Measurements from ENCODE around the gene REM1.
A peak's percentile ranks its signal among the peaks of the same experiment; 100 is the strongest.
"Not testable (repeated sequence)": the region's sequence is repeated elsewhere in the genome, so short reads cannot be mapped to it uniquely, and the experiment has no call there.

The REM1 gene

DNA sequence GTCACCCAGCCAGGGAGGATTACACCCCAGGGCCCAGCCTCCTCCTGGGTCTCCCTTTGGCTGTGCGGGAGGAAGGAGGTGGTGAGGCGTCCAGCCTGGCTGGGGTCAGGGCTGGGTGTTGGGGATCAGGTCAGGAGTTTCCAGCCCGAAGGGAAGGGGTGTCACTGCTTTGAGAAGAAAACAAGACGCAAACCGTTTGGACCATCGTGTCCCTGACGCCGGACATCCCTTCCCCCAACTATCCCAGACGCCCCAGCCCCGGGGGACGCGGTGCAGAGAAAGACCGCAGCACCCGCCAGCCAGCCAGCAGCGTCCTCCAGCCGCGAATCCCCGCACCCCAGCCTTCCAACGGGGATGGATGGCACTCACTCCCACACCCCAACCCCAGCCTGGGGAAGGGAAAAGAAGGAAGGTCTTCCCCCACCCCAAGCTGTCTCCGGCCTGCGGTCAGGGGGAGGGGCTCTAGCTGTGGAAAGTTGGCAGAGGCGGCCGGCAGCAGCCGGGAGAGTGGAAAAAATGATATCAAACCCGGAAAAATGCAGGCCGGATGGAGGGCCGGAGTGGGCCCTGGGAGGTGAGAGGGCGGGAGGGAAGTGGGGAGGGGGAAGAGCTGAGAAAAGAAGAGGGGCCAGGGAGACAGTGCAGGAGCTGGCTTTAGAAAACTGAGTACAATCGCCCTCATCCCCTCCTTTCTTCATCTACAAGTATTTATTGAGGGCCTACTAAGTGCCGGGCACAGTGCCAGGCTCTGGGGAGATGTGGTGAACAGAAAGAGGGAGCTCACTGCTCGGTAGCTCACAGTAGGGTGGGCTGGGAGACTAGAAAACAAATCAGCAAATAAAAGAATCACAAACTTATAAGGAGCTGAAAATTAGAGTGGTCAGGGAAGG is 10.6 kb downstream of the REM1 start:
- DNase-seq, result no peak

DNA sequence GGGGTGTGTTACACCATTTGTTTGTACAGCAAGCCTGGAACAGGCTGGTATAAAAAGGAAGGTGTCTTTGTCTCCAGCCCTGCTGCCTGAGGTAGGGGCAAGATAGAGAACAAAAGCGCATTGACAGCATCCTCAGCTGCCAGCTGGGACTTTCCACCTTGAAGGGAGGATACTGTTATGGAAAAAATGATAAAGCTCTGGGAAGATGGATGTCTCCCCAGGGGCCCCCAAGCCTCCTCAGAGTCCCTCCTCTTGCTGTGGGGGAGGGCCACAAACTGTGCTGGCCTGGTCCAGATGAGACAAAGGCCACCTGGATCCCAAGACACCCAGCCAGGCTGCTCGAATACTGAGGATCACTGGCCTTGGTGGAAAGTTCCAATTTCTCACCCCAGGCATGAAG is 13.0 kb downstream of the REM1 start:
- DNase-seq, result no peak

DNA sequence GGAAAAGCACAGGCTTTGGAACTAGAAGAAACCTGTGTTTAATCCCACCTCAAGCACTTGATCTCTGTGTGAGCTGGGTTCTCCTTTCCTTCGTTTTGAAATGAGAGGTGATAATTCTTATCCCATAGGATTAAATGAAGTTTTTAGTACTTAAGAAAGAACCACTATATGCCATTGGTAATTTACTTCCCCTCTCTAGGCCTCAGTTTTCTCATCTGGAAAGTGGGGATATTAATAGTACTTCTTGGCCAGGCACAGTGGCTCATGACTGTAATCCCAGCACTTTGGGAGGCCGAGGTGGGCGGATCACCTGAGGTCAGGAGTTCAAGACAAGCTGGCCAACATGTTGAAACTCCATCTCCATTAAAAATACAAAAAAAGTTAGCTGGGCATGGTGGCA is 14.1 kb downstream of the REM1 start:
- no peak for DNase-seq

DNA sequence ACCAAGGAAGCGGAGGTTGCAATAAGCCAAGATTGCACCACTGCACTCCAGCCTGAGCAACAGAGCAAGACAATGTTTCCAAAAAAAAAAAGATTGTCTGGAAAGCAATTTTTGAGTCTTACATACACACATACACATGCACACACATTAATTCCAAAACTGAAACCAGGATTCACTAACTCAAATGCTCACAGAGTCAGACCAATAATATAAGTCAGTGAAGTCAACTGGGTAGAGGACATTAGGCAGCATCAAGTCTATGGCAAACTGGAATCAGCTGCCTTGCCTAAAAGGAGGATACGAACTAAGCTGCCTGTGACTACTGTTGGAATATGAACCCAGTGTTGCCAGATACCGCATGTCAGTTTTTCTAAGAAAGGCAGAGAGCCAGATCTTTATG is 15.7 kb downstream of the REM1 start:
- no peak for DNase-seq

DNA sequence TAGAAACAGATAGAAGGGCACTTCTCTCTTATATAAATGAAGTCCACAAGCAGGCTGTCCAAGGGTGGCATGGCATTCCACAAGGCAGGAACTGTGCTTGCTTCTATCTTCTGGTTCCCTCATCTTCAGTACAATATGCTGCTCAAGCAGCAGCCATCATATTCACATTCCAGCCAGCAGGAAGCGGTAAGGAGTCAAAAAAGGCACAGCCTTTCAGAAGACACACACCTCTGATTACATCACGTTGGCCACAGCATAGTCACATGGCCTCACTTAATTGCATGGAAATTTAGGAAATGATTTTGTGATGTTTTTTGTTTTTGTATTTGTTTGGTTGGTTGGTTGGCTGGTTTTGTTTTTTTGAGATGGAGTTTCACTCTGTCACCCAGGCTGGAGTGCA is 19.0 kb downstream of the REM1 start:
- DNase-seq, result no peak

DNA sequence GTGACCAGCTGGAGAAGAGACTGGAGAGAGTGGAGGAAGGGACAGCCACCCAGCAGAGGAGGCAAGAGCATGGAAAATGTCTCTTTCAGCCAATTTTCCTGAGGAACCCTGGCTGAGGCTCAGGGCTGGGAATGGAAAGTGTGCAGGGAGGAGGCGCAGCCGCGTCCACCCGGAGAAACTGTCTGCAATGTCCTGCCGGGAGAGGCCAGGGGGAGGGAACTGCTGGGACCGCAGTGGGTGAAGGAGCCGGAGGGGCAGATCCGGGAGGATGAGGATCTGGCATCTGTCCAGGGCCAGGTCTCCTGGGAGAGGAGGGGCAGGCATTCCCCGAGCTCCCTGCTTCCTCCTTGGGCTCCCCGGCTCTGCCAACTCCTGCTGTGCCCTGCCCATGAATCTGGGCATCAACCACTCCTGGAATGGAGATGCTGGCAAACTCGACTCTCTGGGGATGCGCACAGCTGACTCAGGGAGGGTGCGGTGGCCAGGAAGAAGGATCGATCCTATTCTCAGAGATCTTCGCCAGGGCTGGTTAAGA is 21.7 kb downstream of the REM1 start:
- DNase-seq, result no peak

DNA sequence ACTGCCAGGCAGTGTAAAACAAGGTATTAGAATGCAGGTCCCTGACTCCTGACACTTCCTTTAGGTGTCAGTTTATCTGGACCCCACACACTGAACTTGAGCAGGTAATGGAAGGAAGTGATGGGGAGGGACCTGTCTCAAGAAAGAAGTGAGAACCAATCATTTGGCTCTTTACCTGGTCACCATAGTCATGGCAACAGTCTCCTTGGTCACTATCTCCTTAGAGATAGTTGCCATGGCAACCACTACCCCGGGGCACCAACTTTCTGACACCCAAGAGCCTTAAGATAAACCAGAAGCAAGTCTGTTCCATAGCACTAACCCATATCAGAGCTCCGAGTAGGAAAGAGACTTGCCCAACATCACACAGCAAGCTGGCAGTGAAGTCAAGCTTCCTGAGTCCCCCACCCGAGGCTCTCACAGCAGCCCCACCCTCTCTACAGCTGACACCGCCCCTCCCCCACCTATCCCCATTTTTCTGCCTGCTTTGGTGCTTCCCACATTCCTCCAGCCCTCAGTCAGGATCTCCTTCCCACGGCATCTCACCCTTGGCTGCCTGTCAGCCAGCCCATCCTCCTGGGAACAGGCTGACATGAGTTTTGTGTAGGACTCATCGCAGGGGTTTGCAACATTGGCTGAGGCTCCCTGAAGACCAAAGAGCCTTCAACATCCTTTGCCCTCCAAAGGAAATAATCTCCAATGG is 22.9 kb downstream of the REM1 start:
- DNase-seq, result no peak

DNA sequence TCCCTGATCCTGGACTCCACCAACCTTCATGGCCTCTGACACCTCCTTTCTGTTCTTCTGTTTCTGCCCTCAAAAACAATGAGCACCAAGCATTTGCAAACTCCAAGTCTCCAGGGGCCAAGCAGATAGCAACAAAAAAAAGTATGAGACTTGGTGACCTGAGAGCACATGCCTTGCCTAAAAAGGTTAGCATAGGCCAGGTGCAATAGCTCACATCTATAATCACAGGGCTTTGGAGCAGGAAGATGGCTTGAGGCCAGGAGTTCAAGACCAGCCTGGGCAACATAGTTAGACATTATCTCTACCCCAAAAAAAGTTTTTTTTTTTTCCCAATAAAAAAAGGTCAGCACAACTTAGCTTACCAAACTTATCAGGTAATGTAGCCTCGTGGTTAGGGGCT is 25.4 kb downstream of the REM1 start:
- no peak for DNase-seq

DNA sequence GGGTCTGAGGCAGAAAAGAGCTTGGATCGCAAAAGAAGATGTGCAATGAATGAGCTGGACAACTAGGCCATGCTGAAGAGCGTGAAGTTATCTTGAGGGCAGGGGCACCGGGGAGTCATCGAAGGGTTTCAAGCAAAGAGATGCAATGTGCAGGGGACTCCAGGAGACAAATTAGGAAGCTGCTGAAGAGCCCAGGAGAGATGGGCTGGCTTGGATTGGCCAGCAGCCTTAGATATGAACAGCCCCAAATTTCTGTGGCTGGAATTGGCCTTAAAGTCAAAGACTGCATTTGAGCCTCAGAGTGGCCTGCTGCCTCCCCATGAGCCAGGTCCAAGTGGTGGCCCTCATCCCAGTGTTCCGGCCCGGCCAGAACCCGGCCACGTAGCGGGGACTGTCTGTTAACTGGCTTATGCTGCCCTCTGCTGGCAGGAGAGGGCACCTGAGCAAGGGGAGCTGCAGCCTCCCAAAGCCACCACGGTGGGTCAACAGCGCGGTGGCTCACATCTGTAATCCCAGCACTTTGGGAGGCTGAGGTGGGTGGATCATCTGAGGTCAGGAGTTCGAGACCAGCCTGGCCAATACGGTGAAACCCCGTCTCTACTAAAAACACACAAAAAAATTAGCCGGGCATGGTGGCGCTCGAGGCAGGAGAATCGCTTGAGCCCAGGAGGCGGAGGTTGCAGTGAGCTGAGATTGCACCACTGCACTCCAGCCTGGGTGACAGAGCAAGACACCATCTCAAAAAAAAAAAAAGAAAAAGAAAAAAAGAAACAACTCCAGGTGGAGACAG is 28.0 kb downstream of the REM1 start:
- DNase-seq, result peak; percentile 87

DNA sequence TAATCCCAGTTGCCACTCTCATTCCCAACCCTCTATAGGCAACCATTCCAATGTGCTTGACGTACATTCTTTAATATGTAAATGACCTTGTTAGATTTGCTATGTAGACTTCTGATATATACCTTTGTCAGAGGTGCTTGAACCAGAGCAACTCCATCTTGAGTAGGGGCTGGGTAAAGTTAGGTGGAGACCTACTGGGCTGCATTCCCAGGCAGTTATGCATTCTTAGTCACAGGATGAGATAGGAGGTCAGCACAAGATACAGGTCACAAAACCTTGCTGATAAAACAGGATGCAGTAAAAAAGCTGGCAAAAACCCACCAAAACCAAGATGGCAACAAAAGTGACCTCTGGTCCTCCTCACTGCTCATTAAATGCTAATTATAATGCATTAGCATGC is 30.8 kb downstream of the REM1 start:
- DNase-seq, result no peak

DNA sequence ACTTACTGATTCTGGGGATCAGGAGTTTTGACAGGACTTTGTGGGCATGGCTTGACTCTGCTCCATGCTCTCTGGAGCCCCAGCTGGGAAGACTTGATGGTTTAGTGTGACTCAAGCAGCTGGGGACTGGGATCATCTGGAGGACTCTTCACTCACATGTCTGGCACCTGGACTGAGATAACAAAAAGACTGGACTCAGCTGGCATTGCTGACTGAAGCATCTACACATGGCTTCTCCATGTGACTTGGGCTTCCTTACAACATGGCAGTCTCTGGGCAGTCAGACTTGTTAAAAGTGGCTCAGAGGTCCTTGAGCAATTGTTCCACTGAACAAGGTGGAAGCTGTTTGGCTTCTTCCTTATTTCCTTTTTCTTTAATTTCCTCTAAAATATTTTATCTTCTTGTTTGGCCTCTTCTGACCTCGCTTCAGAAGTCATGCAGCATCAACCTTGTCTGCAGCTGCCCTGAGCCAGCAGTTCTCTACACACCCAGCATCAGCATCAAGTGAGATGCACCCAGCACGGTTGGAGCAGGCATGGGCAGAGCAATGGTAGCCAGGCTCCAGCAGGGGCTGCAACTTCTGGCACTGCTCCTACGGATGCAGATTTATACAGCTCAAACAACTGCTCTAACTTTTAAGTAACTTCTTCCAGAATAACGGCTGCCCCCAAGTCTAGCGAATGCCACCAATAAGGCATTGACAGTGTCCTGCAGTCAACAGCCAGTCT is 33.6 kb downstream of the REM1 start:
- DNase-seq, result no peak

DNA sequence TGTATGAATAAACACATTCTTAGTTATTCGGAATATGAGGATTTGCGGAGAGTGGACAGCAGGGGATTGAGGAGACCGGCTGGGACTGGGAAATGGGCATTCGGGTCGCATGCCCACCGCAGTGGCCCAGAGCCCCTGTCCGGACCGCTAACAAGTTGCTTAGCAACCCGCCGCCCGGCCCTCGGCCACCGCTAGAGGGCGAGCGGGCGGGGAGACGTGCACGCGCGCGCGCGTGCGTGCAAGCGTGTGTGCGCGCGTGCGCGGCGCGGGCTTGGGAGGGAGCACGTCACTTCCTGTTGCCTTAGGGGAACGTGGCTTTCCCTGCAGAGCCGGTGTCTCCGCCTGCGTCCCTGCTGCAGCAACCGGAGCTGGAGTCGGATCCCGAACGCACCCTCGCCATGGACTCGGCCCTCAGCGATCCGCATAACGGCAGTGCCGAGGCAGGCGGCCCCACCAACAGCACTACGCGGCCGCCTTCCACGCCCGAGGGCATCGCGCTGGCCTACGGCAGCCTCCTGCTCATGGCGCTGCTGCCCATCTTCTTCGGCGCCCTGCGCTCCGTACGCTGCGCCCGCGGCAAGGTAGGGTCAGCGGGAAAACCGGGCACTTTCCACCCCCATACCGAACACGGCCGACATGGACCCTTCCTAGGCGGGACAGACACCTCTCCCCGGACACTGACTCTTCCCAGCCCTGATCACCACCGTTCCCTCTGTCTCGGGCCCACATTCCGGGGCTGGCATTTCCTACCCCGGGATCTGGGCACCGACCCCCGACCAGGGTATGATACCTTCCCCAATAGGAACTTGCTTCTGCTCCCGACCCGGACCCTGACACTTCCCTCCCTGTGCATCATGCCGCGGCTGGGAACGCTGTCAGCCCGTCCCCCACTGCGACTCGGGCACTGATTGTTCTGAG is 39.3 kb downstream of the REM1 start, which contains the start of gene HM13:
HM13 (plus strand) TSS at position 289 of the 918 bp plus-strand sequence; CDS start at position 399, 110 bp downstream.
- DNase-seq, result peak; percentile 95

DNA sequence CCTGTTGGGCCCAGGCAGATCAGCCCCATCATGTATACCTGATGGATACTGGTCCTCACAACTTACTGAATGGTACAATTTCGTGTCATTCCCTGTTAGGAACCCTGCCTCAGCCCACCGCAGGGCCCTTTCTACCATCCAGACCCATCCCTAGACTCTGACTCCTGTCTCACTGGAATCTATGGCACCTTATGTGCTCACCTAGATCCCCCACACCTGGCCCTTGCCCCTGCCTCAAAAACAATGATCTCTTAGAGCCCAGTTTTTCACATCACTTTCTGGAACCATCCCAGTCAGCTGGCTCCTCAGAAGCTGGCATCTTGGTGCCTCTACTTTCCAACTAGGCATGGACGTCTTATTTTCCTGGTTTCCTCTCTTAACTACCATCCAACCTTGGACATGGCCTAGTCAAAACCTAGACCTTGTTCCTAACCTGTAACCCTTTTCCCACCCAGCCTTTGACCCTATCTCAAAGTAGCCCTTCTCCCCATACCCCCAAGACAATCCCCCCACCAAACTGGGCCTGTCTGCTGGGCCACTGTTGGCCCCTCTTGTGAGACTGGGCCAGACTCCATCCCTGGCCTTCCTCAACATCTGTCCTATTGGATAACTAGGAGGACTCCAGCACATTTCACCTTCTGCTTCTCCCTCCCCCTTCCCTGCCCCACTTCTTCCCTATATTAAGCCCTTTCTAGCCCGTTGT is 40.1 kb downstream of the REM1 start:
- no peak for DNase-seq

DNA sequence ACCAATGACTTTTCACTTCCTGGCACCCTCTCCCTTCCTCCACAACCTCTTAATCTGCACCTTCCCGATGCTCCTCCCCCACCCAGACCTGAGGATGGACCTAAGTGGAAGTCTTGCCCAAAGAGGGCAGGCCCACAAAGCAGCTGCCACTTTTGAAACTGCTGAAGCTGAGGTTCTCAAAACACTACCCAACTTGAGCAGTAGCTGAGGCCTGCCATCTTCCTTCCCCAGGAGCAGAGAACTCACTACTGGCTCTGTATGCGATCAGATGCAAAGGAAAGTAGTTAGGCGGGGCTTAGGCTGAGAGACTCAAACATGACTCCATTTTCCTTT is 40.7 kb downstream of the REM1 start:
- peak; percentile 61 for DNase-seq

DNA sequence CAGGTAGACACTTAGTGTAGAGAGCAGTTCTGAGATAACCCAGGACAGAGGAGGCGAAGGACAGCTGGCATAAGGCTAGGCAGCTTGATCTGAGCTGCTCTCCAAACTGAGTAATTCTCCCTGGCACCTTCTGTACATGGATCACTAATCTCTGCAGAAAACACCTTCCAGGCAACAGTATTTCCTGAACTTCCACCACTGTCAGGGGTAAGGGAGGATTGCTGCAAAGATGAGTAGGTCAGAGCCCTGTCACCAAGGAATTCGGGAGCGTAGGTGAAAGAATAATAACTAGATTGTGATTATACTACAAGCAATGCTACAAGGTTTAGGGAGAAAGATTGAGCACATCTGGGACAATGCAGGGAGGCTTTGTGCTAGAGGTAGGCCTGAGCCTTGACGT is 41.1 kb downstream of the REM1 start:
- DNase-seq, result no peak

DNA sequence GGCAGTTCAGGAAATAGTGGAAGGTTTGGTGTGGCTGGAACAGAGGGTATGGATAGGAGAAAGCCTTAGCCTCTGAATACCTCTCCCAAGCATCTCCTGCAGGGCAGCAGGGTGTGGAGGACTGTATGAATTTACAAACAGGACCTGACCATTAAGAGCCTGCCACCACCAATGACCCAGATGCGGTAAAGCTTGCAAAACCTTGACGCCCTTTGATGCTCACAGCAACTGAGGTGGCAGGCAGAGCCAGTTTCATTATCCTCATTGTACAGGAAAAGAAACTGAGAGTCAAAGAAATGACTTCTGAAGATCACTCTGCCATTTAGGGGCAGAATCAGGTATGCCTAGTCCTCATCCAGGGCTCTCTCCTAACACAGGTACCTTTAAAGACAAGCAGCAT is 41.6 kb downstream of the REM1 start:
- DNase-seq, result peak; percentile 49

DNA sequence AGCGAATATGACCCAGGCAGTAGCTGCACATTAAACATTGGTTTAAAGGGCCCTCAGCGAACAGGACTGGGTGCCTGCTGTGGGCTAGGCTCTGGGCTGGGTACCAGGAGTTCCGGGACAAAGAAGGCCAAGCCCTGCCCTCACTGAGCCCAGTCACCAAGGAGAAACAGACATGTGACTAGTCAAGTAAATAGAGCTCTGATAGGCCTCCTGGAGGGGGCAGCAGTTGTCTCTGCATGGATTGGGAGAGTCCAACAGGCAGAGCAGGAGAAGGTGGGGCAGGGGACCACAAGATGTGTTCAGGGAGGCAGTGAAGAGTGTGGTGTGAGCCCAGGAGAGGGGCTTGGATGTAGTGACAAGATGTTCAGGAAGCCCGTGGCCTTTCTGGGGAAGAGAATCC is 42.3 kb downstream of the REM1 start:
- no peak for DNase-seq

DNA sequence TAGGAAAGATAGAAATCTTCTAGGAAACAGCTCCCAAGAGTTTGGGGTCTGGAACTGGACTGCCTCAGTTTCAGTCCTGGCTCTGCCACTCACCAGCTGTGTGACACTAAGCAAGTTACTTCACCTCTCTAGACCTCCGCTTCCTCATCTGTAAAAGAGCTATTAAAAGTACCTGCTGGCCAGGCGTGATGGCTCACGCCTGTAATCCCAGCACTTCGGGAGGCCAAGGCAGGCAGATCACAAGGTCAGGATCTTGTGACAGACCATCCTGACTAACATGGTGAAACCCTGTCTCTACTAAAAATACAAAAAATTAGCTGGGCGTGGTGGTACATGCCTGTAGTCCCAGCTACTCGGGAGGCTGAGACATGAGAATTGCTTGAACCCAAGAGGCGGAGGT is 46.2 kb downstream of the REM1 start:
- not testable (repeated sequence) for DNase-seq

DNA sequence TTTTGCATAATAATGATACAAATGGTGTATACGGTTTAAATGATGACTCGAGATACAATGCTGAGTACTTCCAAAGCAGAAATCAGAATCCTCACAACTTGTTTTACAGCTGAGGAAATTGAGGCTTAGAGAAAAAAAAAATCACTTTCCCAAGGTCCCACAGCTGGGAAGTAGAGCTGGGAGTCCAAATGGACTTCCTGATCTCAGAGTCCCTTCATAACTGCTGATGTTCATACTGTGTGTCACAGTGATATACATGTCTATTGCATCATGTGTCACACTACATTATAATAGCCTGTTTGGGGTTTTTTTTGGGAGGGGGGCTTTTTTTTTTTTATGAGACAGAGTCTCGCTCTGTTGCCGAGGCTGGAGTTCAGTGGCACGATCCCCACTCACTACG is 47.6 kb downstream of the REM1 start:
- no peak for DNase-seq

DNA sequence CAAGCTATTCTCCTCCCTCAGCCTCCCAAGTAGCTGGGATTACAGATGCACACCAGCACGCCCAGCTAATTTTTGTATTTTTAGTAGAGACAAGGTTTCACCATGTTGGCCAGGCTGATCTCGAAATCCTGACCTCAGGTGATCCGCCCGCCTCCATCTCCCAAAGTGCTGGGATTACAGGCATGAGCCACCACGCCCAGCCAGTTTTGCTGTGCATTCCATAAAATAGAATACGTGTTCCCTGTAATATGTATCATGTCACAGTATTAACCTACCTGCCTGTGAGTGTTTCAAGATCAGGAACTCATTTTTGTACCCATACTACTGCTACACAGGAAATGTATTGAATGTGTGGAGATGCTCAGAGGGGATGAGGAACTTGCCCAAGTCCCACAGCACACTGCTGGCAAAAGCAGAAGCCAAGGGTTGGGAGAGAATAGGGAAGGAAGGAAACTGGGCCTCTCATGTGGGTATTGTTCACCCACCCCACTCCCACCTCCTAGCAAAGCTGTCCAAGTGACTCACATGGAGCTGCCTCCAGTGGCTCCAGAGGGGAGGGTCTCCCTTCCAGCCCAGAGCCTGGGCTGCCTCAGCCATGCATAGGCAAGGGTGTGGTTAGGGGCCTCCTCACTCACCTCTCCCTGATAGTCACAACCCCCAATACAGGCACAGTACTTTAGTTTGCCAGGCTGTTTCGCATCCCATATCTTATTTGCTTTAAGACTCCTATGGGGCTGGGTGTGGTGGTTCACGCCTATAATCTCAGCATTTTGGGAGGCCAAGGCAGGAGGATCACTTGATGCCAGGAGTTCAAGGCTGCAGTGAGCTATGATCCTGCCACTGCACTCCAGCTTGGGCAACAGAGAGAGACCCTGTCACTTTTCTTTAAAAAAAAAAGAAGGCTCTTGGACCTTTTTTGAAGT is 48.5 kb downstream of the REM1 start:
- no peak for DNase-seq
